ENCODE results near the gene NRN1L.

NRN1L gene

DNA sequence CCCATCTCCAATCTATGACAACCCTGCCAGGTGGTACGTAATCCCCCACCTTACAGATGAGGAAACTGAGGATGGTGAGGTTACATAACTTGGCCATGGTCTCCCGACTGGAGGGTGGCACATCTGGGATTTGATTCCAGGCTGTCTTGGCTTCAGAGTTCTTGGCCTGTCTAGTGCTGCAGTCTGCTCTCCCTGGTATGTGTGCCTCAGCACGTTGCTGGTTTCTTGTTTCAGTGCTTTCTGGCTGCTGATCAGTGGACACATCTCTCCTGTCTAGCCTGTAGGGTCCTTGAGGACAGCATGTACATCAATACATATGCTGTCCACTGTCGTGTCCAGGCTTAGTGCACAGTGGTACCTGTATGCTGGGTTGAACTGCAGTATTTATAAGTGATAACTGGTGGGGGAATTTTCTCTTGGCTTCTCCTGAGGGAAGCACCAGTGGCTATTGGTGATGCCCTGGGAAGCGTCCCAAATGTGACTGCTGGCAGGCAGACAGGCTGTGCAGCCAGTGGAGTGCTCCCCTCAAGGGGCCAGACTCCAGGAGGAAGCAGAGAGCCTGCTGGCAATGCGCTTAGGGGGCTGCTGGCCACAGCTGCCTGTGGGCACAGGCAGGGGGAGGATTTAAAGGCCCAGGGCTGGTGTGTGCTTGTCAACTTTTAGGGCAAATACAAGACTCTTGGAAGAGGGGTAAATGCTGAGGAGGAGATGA is 32.6 kb downstream of the NRN1L start:
- DNase-seq (ENCODE audit: low spot score): no peak

DNA sequence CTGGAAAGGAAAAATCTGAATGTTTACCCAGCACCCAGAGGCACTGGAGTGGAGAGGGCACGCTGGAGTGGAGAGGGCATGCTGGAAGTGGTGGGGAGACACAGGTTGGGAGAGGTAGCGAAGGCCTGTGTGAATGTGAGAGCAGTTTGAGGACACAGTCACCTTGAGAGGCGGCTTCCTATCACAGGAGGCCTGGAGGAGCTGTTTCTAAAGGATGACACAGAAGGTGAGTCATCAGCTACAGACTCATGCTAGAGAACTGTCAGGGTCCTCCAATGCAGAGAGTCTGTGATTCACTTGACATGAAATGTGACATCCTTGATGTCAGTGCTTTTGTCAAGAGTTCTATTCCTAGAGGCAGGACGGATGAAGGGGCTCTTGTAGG is 33.2 kb downstream of the NRN1L start:
- DNase-seq (ENCODE audit: low spot score): peak; percentile 95

DNA sequence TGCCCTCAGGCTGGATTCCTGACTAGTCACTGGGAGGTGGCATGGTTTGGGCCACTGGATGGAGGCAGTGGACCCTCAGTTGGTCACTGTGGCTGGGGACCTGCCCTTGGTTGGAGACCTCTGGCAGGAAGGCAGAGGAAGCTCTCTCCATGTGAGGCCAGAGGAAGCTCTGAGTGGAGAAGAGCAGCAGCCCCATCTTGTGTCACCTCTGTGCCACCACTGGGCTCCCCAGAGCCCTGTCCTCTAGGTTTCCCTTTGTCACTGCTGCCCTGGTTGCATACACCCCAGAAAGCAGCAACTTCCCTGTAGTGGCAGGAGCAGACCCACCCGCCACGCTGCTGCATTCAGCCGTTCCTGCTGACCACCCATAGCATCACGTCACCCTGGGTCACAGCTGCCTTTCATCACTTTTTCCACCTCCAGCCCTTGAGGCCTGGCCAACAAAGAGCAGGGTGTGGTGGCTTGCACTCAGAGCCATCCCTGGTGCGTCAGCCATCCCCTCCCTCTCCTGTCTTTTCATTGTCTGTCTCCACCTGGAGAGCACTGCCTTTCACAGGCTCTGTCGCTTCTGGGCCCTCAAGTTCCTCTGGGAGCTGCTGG is 35.0 kb downstream of the NRN1L start:
- DNase-seq (ENCODE audit: low spot score): no peak

DNA sequence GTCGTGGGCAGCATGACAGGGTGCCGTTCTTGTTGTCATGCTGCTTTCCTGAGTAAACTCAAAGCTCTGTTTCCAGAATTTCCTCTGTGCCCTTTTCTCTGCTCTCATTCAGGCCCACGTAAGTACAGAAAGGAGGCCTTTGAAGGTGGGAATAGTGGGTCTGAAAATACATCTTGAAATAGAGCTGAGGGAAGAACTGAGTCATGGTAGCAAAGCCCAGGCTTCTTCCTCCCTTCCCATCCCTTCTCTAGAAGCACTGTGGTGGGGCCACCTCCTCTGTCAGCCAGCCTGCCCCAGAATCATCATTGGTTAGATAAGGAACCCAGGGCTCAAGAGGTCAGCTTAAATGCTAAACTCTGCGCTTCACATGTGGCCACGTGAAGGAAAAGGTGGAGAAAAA is 37.5 kb downstream of the NRN1L start:
- DNase-seq (ENCODE audit: low spot score): no peak

DNA sequence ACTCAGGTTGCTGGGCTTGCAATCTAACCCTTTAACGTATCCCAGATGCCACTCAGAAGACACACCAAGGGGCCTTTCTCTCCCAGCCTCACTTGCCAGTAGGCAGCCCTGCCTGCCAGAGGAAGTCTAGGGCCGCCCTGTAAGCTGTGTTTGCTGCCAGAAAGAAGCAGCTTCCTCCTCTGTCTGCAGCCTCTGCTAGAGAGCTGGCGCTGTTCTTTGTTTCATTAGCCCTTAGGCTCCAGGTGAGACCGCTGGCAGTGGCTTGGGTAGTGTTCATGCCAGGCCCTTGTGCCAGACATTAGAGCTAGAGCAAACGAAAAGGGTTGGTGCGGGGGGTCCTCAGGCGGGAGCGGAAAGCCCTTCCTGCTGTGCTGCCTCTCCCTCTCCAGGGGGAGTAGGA is 38.1 kb downstream of the NRN1L start:
- no peak for DNase-seq (ENCODE audit: low spot score)

DNA sequence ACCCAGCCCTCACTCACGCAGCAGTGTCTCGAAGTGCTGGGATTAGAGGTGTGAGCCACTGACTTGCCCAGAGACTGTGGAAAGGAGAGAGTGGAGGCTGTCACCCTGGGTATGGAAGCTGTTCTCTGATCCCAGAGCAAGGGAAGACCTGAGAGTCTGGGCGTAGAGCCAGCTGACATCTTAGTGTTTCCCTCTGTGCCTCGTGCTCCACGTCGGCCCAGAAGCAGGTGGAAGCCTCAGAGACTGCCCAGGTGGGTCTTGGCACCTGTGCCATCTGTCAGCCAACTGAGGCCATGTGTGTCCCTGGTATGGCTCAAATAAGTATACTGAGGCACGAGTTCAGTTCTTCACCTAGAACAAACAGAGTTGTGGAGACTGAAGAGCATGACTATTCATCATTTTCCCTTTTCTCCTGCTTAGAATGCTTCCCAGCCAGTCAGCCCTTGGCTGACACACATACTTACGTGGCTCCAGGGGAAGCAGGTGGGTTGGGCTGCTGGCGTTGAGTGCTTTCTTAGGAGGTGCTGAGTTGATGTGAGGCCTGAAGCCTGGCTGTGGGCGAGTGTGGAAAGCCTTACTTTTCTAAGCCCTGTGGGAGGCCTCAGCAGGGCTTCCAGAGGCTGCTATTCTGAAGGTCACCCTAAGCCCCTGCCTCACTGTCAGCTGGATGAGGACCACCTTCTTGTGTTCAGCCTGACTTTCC is 38.9 kb downstream of the NRN1L start:
- DNase-seq (ENCODE audit: low spot score): no peak

DNA sequence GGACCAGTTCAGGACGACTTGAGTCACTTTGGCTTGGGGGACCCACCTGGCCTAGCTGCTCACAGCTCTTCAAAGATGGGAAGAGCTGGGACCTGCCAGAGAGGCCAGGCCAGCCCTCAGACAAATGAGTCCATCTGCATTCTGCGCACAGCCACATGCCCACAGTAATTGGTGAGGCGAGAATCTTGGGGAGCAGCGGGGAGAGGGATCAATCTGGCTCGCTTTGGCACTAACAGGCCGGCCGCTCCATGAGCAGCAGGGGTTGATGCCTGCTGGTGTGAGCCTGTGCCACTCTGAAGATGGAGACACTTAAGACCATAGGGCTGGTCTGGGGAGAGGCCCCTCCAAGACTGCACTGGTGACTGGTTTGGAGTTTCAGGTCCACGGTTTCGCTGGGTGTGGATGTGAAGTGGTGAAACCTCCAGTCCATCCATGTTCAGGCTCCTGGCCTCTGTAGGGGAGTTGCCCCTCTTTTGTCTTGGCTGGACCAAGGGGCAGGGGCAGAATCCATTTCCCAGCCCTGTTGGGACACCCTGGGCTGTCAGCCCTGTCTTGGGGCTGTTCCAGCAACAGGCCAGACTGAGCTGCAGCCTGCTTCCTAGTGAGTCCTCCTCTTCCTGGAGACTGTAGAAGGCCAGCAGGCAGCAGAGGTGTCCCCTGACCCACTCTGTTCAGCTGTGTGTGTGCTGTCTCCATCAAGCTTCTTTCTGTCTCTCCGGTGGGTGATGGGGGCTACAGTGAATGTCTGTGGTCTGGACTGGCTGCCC is 39.6 kb downstream of the NRN1L start:
- no peak for DNase-seq (ENCODE audit: low spot score)

DNA sequence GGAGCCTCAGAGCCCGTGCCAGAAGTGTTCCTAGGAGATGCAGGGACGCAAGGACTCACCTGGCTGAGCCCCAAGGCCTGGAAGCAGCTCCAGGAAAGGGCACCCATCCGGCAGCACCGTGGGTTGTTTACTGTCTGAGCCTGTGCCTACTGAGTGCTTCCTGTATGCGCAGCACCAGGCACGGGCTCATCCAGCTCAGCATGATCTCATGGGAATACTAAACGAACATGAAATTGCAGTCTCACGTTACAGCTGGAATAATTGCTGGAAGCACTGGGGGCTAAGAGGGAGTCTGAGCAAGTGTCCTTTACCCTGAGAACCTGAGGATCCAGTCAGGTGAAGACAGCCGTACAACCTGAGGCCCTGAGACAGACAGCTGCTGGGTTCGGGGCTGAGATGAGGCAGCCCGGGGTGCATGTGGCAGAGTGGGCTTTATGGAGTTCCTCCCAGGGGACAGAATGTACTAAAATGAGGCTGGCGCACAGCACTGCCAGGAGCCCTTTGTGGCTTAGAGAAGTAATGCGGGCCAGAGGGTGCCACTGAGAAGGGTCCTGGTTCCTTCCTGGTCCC is 41.6 kb downstream of the NRN1L start:
- no peak for DNase-seq (ENCODE audit: low spot score)

DNA sequence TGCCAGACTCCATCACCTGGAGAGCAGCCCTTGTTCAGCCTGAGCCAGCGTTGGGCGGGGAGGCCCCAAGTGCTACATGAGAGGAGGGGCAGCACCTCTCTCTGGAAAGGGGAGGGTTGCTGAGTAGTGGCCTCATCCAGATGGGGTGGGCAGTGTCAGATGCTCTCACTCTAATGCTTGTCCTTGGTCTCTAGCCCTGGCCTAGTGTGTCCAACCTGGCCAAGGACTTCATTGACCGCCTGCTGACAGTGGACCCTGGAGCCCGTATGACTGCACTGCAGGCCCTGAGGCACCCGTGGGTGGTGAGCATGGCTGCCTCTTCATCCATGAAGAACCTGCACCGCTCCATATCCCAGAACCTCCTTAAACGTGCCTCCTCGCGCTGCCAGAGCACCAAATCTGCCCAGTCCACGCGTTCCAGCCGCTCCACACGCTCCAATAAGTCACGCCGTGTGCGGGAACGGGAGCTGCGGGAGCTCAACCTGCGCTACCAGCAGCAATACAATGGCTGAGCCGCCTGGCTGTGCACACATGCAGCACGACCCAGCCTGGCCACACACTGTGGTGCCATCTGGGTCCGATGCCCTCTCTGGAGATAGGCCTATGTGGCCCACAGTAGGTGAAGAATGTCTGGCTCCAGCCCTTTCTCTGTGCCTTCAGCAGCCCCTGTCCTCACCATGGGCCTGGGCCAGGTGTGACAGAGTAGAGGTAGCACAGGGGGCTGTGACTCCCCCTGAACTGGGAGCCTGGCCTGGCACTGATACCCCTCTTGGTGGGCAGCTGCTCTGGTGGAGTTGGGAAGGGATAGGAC is 42.7 kb downstream of the NRN1L start:
- DNase-seq (ENCODE audit: low spot score): no peak

DNA sequence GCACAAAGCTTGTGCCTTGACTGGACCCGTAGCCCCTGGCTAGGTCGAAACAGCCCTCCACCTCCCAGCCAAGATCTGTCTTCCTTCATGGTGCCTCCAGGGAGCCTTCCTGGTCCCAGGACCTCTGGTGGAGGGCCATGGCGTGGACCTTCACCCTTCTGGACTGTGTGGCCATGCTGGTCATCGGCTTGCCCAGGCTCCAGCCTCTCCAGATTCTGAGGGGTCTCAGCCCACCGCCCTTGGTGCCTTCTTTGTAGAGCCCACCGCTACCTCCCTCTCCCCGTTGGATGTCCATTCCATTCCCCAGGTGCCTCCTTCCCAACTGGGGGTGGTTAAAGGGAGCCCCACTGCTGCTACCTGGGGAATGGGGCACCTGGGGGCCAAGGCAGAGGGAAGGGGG is 43.5 kb downstream of the NRN1L start:
- no peak for DNase-seq (ENCODE audit: low spot score)

DNA sequence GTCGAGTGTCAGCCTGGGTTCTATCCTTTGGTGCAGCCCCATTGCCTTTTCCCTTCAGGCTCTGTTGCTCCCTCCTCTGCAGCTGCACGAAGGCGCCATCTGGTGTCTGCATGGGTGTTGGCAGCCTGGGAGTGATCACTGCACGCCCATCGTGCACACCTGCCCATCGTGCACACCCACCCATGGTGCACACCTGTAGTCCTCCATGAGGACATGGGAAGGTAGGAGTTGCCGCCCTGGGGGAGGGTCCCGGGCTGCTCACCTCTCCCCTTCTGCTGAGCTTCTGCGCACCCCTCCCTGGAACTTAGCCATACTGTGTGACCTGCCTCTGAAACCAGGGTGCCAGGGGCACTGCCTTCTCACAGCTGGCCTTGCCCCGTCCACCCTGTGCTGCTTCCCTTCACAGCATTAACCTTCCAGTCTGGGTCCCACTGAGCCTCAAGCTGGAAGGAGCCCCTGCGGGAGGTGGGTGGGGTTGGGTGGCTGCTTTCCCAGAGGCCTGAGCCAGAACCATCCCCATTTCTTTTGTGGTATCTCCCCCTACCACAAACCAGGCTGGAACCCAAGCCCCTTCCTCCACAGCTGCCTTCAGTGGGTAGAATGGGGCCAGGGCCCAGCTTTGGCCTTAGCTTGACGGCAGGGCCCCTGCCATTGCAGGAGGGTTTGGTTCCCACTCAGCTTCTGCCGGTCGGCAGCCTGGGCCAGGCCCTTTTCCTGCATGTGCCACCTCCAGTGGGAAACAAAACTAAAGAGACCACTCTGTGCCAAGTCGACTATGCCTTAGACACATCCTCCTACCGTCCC is 44.1 kb downstream of the NRN1L start:
- DNase-seq (ENCODE audit: low spot score): peak; percentile 68

DNA sequence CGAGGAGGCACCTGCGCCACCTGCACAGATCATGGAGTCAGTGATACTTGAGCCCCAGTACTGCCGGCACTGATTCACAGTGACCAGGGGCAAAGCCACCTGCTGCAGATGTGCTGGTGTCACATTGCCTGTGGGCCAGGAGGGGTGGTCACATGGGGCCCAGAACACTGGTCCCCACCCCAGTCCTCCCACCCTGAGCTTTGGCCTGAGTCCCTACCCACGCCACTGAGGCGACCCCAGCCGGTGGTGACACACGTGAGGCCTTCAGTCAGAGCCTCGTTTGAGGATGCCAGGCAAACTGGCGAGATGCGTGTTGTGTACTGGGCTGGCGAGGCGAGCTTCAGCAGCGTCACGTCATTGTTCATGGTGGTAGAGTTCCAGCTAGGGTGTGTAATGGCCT is 45.5 kb downstream of the NRN1L start:
- DNase-seq (ENCODE audit: low spot score): no peak

DNA sequence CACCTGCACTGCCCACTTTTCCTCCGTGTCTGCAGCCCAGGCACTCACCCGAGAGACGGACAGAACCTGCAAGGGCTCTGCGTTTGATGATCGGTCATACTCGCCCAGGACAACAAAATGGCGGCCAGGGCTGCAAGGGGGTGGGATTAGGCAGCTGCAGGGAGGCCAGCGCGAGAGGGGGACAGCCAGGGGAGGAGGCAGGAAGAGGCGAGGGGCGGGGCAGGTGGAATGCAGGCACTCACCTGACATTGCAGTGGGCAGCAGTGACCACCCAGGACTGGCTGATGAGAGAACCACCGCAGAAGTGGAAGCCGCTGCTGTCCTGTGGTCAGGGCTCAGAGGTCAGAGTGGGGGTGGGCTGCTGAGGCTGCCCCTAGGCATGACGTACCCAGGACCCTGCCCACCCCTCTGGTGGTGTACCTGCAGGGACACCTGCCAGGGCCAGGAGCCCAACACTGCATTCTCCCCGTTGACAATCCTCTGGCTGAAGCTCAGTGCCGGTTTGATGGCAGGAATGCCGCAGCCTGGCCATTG is 46.1 kb downstream of the NRN1L start:
- no peak for DNase-seq (ENCODE audit: low spot score)

DNA sequence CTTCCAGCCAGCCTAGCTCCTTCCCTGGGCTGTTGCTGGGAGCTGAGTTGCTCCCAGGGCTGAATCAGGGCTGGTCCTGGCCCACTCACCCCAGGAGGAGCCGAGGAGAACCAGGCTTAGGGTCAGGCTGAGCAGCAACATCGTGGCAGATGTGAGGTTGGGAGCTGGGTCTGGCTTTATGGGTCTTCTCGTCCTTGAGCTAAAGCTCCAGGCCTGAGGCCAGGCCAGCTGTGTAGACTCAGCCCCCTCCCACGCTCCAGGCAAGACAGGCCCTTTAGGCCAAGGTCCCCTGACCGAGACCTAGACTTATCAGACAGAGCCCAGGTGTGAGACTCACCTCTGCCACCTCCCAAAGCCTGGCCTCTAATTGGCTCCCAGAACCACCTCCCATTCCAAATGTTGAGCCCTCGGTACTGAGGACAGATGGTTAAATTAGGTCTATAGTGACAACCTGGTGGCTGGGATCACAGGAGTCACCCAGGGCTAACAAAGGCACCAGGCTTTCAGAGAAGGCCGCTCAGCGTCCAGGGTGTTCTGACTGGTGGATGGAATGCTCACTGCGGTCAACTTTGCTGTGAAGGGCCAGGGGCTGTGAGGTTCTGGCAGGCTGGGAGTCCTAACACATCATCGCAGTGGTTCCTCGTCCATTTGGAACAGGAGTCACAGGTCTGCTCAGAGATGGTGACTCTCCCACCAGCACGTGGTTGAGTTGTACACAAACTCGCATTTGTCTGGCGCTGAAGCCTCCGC is 47.2 kb downstream of the NRN1L start, which contains the start of gene CTRL:
Gene CTRL (minus strand): TSS at position 151 of the 750 bp plus-strand sequence. CDS start 10 bp downstream, at position 141.
- DNase-seq (ENCODE audit: low spot score): no peak

DNA sequence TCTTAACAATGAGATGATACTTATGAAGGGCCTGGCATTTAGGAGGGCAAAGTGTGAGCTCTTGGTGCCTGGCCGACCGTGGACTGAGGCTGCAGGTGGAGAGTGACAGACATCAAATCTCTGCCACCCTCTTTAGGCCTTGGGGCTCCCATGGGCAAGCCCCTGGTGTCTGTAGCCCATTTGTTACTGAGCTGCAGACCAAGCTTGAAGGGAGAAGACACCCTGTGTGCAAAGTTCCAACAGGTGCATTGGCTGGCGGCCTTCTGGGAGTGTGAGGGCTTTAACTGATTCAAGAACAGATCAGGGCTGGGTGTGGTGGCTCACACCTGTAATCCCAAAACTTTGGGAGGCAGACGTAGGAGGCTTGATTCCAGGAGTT is 47.8 kb downstream of the NRN1L start:
- no peak for DNase-seq (ENCODE audit: low spot score)

DNA sequence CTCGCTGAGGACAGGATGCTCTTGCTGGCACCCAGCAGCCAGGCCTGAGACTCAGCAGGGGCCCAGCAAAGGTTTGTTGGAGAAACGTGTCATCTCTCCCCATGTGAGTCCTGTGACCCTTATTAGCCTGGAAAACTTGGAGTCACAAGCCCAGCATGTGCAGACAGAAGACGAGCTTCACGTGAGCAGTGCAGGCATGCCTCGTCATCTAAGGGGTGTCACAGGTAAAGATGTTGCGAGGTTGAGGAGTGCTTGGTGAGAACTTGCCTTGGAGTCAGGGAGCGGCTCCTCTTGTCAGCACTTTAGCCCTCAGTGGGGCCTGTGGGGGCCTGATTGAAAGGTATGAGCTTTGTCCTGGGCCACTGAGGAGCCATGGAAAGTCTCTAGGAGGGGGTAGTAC is 49.1 kb downstream of the NRN1L start:
- no peak for DNase-seq (ENCODE audit: low spot score)

DNA sequence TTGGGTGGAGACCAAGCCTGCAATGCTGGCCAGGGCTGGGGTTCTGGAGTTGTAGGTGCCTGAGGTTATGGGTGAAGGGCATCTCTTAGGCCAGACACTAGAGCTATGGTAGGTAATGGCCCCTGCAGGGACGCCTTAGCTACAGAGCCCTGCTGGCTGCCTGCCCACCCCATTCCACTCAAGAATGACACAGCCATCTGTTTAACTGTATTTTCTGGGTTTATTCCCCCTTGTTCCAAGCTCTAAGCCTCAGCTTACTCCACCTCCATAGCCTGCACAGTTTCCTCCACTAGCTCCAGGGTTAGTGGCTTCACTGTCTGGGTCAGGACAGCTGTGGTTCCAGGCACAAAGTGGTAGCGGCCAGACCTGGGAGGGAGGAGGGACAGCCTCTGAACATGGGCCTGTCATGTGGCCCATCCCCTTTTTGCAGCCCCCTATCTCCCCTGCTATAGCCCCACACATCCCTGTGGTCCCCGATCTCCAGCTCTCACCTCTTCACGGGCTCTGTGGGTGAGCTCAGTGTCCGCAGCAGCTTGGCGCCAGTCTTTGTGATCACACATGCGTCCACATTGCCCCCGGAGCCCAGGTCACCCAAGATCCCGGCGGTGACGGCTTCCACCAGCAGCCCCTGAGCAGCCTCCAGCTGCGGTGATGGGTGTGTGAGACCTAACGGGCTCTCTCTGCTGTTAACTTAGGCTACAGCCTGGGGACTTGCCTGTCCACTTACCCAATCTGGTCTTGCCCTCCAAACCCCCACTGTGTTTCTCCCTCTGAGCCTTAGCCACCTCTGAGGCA is 49.8 kb downstream of the NRN1L start:
- no peak for DNase-seq (ENCODE audit: low spot score)

DNA sequence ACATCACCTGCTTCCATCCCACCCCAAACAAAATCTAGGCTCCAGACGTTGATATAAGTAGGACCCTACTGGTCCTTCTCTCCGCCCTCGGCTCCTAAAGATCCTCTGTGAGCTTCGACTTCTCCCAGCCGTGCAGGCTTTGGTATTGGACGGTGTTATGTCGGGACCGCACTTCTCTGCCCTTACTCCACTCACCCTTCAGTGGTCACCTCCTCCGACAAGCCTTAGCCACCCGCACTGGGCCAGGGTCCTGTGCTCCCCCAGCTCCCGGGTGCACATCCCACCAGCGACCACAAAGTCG is 50.4 kb downstream of the NRN1L start:
- DNase-seq (ENCODE audit: low spot score): no peak
